ENCODE results near the gene TSPO.

The TSPO gene

DNA sequence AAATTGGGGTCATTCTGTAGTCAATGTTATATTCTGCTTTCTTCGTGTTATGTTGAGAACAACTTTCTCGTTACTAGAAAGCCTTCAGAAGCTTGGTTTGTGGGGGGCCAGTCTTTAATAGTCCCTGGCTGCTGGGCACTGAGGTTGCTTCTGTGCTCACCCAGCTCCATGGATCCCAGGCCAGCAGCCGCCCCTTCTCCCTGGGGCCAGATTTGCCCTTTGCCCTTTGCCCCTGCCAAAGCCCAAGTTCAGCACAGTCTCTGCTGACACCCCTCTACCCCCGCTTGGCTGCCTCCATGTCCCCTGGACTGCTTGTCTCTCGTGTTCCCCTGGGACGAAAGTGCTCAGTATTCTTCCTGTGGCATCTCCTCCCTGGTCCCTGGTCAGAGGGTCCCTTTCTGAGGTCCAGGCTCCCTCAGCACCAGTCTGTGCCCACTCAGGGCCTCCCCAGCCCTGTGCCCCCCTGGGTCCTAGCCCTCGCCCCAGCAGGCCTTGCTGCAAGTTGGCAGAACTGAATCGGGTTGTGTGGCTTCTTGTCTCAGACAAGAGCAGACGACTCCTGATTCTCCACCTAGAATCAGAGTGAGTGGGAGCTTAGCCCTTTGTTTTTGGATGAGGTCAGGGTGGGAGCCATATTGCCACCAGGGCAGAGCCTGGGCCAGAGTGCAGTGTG is 6.7 kb downstream of the TSPO start:
- DNase-seq, result no peak

DNA sequence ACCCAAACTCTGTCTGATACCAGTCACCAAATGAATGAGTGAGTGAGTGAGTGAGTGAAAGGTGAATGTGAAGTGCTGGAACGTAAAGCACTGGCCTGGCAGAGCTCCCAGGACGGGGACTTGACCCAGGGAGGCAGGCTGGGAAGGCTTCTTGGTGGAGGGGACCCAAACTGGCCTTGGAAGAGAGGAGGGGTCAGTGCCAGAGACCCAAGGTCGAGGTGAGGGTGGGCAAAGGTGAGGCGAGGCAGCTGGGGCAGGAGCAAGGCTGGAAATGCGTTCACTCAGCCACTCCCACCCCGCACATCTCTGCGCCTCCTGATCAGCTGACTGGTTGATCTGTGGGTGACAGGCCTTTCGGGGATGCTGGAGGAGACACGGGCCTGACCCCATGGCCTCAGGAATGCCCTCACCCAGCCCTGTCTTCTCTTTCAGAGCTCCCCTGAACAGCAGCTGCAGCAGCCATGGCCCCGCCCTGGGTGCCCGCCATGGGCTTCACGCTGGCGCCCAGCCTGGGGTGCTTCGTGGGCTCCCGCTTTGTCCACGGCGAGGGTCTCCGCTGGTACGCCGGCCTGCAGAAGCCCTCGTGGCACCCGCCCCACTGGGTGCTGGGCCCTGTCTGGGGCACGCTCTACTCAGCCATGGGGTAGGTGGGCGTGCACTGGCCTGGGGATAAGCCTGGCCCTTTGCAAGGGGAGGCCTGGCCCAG is 7.6 kb downstream of the TSPO start:
- no peak for DNase-seq

DNA sequence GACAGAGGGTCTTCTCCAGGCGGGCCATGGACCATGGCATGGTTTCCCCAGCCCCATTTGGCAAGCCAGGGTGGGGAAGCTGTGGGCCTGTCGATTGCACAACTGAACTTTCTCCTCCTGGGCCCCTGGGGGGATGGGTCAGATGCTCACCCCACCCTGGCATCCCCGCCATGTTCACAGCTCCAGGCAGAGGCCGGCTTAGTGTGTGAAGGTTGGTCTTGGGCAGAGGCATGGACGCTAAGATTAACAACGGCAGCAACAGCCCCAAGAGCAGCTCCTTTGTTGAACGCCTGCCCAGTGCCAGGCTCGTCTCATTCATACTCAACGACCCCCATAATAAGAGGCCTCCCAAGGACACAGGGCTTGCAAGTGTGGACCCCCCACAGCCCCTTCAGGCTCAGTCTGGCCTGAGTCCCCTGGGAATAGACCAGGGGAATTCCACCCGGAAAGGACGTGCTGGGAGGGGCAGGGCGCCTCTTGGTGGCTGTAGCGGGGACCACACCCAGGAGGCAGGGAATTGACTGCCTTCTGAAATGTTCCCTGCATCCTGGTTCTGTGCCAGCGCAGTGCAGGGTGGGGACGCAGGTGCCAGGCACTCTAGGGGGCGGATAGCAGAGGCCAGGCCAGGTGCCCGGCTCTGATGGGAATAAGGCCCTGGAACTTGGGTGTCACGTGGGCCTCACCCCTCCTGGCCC is 8.3 kb downstream of the TSPO start:
- DNase-seq, result no peak

DNA sequence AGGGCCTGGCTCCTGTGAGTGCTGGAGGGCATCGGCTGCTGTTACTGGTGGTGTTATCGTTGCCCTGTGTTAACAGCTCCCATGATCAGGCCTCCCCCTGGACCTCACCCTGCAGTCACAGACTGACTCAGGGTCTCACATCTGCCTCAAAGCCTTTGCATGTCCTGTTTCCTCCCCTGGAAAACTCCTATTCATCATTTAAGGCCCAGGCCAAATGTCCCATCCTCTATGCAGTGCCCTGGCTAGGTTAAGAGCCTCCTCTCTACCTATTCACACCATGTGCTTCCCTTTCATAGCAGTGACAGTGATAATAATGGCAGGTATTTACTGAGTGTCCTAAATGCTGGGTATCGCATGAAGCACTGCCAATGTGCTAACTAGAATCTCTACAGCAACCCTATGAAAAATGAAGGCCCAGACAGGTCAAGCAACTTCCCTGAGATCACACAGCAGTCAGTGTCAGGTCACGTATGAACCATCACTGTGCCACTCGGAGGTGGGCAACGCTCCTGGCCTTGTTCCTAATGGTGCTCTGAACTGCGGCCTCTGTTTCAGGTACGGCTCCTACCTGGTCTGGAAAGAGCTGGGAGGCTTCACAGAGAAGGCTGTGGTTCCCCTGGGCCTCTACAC is 9.3 kb downstream of the TSPO start:
- DNase-seq, result no peak

DNA sequence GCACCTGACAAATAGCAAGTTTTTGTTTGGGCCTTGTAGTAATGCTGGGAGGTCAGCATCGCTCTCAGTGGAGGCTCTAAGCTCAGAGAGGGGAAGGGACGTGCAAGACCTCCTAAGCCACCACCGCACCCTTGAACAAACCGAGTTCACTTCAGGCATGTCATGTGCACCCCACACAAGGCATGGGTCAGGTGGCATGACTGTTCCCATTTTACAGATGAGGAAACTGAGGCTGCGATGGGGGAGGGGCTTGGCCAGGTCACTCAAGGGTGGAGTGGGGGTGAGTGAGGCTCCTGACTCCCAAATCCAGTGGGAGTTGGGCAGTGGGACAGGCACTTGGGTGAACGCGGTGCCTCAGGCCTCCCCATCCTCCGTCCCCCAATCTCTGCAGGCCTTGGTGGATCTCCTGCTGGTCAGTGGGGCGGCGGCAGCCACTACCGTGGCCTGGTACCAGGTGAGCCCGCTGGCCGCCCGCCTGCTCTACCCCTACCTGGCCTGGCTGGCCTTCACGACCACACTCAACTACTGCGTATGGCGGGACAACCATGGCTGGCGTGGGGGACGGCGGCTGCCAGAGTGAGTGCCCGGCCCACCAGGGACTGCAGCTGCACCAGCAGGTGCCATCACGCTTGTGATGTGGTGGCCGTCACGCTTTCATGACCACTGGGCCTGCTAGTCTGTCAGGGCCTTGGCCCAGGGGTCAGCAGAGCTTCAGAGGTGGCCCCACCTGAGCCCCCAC is 11.2 kb downstream of the TSPO start:
- DNase-seq, result no peak

DNA sequence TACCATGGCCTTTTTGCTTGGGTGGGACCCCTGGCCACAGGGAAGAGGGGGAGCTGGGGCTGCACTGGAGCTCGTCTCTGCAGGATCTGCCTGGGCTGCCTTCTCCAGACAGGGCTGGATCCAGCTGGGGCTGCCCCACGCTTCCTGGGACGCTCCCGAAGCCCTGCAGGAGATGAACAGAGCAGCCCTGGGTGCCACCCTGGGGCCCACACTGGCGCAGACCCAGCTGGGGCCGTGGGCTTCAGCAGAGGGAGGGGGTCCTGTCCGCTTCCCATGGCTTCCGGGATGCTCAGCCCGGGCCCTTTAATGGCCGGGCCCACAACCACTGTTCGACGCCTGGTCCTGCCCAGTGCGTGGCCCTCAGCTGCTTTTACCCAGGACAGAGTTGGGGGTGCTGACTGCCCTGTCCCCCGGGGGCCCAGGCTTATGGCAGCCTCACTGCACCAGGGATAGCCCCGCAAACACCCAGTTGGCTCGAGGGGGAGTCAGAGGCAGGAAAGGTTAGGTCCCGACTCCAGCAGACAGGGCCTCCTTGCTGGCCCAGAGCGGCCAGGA is 12.0 kb downstream of the TSPO start:
- DNase-seq, result no peak

DNA sequence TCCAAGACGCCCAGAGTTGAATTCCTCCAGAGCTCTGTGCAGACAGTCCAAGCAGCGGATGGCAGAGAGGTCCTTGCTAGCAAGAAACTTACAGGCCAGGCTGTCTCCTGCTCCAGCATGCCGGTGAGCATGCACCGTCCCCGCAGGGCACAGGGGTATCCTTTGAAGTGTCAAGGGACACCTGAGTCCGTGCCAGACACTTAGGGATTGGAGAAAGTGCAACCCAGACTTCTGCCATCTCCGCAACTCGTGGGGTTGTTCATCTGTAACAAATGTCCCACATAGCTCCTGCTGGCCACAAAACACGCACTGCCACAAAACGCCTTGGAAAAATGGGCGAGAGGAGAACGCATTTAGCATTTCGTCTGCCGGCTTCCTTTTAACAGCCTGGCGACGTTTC is 13.3 kb downstream of the TSPO start:
- DNase-seq, result no peak

DNA sequence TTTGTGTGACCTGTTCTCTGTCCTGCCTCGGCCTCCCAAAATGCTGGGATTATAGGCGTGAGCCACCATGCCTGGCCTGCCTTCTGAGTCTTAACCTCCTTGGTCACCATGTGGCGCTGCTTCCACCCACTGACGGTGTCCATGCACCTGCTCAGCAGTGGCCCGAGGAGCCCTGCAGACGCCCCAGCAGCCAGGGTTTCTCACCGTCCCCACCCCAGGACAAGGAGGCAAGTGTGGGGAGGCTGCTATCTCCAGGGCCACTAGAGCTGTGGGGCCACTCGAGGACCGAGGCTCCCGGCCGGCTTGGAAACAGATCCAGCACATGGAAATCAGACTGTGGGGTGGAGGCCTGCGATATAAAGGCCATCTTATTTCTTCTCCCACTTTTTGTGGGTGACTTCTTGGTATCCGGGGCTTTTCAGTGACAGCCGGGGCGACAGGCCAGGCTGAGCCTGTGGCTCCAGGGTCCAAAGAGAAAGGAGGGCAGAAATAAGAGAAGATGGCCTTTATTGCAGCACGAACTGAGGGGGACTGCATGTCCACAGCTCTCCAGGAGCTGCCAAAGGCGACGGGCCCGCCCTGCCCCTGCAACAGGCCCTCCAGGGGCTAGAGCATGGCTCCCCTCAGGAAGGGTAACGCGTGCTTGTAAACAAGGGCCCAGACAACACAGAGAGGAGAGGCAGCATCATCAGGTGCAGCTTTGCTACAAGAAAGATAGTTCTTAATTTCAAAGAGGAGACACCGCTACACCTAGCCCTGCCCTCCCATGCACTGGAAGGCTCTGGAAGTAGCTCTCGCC is 15.0 kb downstream of the TSPO start:
- no peak for DNase-seq

DNA sequence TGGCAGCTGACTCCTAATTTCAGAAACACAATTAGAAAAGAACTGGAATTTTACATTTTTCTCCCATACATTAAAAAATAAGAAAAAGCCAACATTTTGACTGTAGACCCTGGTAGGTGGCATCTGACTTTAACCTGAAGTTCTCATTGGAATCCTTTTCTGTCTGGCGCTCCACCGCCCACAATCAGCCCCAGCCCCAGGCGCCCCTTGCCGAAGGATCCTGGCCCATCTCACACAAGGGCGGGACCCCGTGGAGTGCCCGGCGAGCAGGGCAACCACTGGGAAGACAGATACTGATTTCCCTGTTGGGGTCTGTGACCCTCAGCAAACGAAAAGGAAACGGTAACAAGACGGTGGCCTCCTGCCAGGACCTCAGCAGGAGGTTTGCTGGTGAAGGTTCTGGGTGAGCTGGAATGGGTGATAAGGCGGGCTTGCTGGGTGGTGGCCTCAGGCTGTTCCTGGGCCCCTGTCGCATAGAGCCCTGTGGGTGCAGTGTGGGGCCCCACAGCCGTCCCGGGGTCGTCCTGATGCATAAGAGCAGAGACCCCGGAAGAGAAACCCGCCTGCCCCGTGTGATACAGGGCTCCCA is 15.7 kb downstream of the TSPO start:
- DNase-seq, result no peak

DNA sequence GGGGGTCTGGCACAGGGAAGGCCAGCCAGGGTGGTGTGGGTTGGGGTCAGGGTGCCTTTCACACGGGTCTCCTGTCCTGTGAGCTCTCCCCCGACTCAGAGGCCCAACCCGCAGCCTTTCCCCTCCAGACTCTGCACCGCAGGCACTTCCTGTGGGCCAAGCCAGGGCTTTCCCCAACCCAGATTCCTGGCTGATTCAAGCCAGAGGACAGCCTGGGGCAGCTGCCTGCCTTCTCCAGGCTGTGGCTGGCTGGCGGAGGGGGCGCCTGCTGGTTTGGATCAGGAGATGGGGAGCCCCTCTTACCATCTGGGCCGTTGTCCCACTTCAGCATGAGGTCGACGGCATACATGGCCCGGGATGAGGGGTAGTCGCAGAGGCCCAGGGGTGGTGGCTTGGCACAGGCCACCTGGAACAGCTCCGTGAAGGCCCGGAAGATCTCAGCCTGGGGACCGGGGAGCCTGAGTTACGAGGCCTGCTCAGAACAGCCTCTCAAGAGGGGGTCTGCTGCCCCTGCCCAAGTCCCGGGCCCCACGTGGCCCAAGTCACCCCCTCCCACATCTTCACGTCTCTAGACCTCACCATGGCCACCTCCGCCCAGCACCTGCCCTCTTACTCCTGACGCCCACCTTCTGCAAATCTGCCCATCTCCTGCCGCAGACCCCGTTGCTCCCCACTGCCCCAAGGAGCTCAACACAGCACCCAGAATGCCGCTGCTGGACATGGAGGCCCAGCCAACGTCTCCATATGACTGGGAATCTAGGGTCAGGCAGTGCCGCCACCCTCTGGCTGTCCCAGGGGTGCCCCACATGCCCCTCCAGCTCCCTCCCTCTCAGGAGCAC is 17.3 kb downstream of the TSPO start:
- DNase-seq, result no peak

DNA sequence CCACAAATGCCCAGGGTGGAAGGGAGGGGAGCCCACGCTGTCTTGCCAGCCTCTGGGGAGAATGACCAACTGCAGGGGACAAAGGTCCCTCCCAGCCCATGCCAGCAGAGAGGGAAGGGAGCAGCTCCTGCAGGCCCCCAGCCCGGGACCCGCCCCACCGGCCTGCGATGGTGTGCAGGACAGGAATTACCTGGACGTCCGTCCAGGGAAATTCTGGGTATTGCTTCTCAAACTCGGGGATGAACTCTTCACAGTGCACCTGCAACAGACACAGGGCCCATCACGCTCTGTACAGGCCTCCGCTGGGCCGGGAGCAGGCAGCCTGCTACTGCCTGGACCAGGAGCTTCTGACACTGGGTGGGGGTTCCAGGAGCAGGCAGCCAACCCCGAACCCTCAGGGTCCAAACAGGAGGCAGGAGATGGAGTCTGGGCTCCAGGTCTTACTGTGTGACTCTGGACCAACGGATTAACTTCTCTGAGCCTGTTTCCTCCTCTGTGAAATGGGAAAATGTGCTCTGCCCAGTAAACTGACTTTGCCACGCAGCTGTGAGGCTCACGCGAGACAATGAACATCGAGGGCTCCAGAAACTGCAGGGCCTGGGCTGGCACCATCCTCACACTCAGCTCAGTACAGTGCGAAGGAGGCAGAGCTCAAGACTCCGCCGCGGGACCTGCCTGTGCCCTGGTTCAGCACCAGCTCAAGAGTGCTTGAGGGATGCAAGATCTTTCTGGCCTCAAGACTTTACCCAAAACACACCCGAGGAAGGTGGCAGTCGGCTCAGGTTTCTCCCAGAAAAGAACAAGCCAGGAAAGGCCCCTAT is 18.2 kb downstream of the TSPO start:
- DNase-seq, result no peak

DNA sequence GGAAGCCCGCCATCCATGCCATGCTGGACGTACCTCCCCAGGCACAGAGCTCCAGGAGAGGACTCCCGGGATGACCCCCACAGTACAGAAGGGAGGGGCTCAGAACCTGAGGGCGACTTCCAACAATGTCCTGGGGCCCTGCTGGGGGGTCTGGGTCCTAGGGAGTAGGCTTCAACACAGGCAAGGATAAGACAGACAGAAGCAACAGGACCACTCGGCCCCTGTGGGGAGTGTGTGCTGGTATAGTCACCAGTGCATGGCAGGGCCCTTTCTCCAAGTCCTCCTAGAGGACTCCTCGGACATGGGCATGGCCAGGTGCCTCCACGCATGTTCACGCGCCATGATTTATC is 18.7 kb downstream of the TSPO start:
- no peak for DNase-seq

DNA sequence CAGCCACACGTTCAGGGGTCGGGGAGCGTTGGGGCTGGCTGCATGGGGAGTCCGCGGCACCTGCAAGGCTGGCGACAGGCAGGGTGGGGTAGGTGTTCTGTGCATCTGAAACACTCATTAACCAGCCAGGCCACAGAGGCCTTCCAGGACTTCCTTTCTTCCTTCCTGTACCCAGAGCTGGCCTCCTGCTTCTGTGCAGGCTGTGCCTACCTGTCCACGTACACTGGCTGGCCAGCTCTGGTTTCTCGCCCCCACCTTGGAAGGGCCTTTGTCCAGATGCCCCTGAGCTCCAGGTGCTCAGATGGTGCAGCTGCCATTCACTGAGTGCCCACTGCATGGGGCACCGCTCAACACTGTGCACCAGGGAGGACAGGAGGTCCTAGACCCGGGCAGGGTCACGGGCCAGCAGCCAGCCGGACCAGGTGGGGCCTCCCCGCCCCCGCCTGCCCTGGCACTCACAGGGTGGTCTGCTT is 19.7 kb downstream of the TSPO start:
- DNase-seq, result no peak

DNA sequence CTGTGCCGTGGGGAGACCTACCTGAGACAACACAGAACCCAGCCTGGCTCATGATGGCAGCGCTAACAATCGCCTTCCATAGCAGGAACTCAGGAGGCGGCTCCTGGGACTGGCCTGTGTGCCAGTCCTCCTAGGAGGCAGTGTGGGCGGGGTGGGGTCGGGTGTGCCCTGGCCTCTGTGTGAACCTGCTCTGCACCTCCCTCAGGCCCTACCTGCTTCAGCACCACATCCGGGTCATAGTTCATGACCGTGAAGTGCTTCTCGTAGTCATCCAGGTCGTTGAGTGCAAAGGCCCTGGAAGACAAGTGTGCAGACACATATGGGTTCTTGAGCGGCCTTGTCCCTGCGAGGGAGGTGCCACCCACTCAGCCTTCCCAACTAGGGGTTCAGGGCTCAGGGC is 20.2 kb downstream of the TSPO start:
- no peak for DNase-seq

DNA sequence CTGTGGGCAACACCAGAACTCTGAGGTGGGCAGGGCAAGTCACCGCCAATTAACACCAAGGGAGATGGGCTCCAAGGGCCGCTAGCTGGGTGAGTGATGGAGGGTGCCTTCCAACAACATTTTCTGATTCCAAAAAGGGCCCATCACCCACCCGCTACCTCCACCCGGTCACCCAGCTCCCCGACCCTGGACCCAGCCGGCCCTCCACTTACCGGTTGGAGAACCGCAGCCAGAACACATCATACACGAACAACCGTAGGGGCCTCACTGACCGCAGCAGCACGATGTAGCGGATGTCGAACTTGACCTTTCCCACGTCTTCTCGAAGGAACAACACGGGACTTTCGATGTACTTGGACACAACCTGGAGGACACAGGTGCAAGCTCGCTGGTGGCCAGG is 20.8 kb downstream of the TSPO start:
- DNase-seq, result no peak

DNA sequence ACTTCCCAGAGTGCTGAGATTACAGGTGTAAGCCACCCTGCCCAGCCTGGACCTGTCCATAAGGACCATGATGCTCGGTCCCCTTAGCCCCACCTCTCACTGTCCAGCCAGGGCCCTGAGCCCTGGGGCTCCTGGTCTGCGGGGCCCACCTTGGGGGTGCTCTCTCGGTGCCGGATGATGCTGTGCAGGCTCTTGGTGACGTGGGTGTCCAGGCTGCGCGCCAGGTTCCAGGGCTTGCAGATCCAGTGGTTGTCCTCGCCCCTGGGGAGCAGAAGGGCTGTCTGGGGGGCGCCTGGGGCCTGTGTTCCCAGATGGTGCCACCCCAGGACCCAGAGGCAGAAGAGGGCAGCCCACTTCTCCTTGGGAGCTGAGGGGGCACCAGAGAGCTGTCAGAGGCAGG is 22.2 kb downstream of the TSPO start:
- DNase-seq, result no peak

DNA sequence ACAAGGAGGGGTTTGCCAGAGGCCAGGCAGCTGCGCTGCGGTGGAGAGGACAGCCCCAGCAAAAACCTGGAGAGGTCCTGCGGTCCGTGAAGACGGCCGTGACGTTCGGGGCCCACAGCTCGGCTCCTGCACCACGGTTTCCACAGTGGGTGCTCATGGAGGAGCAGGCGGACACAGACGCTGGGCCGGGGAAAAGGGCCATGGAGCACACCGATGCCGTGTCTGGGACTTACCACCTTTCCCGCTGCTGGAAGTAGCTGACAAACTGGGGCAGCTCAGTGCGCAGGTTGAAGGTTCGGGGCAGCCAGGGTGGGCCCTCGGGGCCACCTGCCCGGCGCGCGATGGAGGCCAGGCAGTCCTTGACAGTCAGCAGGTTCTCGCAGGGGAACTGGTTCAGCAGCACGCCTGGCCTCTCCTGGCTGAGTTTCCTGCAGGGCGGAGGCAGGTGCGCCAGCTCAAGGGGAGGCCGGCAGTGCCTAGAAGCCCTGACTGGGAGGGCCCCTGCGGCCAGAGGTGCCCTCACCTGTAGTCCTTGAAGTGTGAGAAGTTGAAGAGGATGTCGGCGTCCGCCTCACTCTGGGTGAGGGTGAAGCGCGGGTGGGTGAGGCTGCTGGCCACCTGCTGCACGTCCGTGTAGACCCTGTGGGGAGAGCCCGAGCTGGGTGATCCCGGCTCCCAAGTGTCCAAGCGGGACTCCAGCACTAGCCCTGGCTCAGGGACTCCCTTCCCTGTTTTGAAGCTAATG is 22.8 kb downstream of the TSPO start:
- DNase-seq, result no peak

All from hypothalamus (tissue), 51 donors.